Ovary (tissue), 9 donors: Measurements from ENCODE around the gene MCTP1. TPM values are rescaled to one million over a fixed set of nuclear protein-coding genes. Genes with fewer than 3 reads are reported as not detected.
"Not testable (repeated sequence)": the region's sequence is repeated elsewhere in the genome, so short reads cannot be mapped to it uniquely, and the experiment has no call there.

Experiments
- DNase-seq, 5 donors: peaks; one replicate each; pipeline ENCODE4 v3.0.0-alpha.2; 2019 to 2020
- H3K27ac ChIP-seq, 2 donors: fragments of 200-600 bp; one replicate each; pipeline versions ENCODE4 v1.5.1 to v1.8.0; 2019 to 2022
- H3K27me3 ChIP-seq: fragments of 200-600 bp; one replicate; pipeline ENCODE4 v1.8.0; 2022
- H3K36me3 ChIP-seq: fragments of 200-600 bp; sonication (generic); one replicate; pipeline ENCODE4 v1.5.1; 2019
- H3K4me1 ChIP-seq: one replicate; pipeline ENCODE4 v1.8.1; 2013; ENCODE audit warnings: mild to moderate bottlenecking, moderate library complexity; ENCODE audit not compliant: insufficient read depth
- H3K4me3 ChIP-seq: fragments of 200-600 bp; sonication (generic); one replicate; pipeline ENCODE4 v1.5.1; 2017
- H3K9me3 ChIP-seq, 2 donors: fragments of 200-600 bp in 1 of 2; sonication (generic) in 1 of 2; one replicate each; pipeline versions ENCODE4 v1.5.1 to v1.8.1; 2013 to 2019; ENCODE audit warnings: mild to moderate bottlenecking in 1 of 2, moderate library complexity in 1 of 2
- CTCF ChIP-seq, 3 donors: fragments of 450-650 bp in 2 of 3; fragments of 200-600 bp in 1 of 3; IDR thresholded peaks; one replicate each; pipeline versions ENCODE4 v1.5.1 to v1.8.0; 2016 to 2022; ENCODE audit warnings: antibody characterized with exemption in 3 of 3, mild to moderate bottlenecking in 1 of 3
- EP300 ChIP-seq: sonication (generic); formaldehyde crosslinking; IDR thresholded peaks from one replicate; pipeline ENCODE4 v1.6.1; 2017; ENCODE audit warnings: antibody characterized with exemption
- POLR2A ChIP-seq: fragments of 450-650 bp; IDR thresholded peaks from one replicate; pipeline ENCODE4 v1.6.1; 2017; ENCODE audit warnings: antibody characterized with exemption, mild to moderate bottlenecking, moderate library complexity
- WGBS, 3 donors: extraction: QIAGEN DNeasy Blood & Tissue Kit in 1 of 3; methylation state at CpG; one replicate each; pipeline versions ENCODE4 v1.1.5 to v1.1.7; 2013 to 2017; 5-methylcytosine and 5-hydroxymethylcytosine counted together
- intact Hi-C, 4 donors: fragments of 100-400 bp; cut with DNase I; formaldehyde crosslinking; loops; one replicate each; pipeline versions ENCODE4 v1.11.0 to v1.15.1; 2022 to 2023
- polyA plus RNA-seq, 2 donors: library from polyadenylated mRNA; stranded (reverse); fragments of 200-250 nt in 1 of 2; fragments of 350-450 nt in 1 of 2; fragmentation: Illumina TruSeq in 1 of 2; extraction: RNeasy Lipid Tissue Mini Kit (QIAGEN cat#74804) in 1 of 2; gene quantifications; one replicate each; pipeline ENCODE4 v1.2.3, GENCODE V29; 2013 to 2014
- total RNA-seq, 7 donors: library from RNA; depleted of rRNA in 2 of 7; stranded (reverse); fragments of >200 nt in 2 of 7; fragmentation: NEBNext Ultra II Directional in 3 of 7; extraction: Animal tissue kit (Norgen Biotek cat#: 25700) in 3 of 7; gene quantifications; one replicate each; pipeline versions ENCODE4 v1.1.0 to v1.2.4, GENCODE V29; 2016 to 2023
- donor health status: DM: no; HTN: no; CAD: no; lungs with moderate emphysema.
- donor health status: DM: no; HTN: no; CAD: no.
- donor health status: Bipolar disorder and iron deficiency.
- donor health status: DM: yes; HTN: yes; CAD: no.
- donor health status: DM: no; HTN: no; CAD: no.
- donor health status: DM: yes; HTN: yes; CAD: no.

Gene MCTP1
- total and polyA plus RNA-seq, 9 donors: 1.7 to 11.4 (median 5.0) TPM

- intact Hi-C loops: no loop called here
- 65 to 71% (median 68%) methylated on average over 6 of the region's 6 CpGs for WGBS, 3 donors
- H3K4me3 ChIP-seq: no peak overlapping the region
- no peaks in the 10 kb centered on the region for H3K4me1 ChIP-seq
- H3K27me3 ChIP-seq: no peaks in the 10 kb centered on the region
- H3K9me3 ChIP-seq: no peaks in the 10 kb centered on the region
- H3K27ac ChIP-seq: no peak overlapping the region
- DNase-seq: no peak
- no peak for TF ChIP-seq EP300
- TF ChIP-seq CTCF (IDR thresholded peaks at IDR 0.05): no peak
- no peak for TF ChIP-seq POLR2A
- H3K36me3 ChIP-seq: no peaks in the 10 kb centered on the region
Measured at GRCh38 chr5:94967525-94967924, 317.4 kb downstream of the MCTP1 start.

GRCh38 chr5:94959279-94959678 lies 325.6 kb downstream of the MCTP1 start:
- DNase-seq, H3K27ac ChIP-seq, H3K4me1 ChIP-seq, H3K4me3 ChIP-seq, H3K27me3 ChIP-seq, H3K9me3 ChIP-seq, intact Hi-C loops, H3K36me3 ChIP-seq: not testable (repeated sequence)
- WGBS, 3 donors: 72 to 79% (median 73%) methylated on average over 2 of the region's 2 CpGs

- Histone ChIP-seq H3K27me3 (no peaks in the 10 kb centered on the region), H3K4me3 (no peak overlapping the region), H3K27ac (no peak overlapping the region), H3K36me3 (no peaks in the 10 kb centered on the region), H3K9me3 (no peaks in the 10 kb centered on the region), H3K4me1 (no peaks in the 10 kb centered on the region)
- TF ChIP-seq CTCF (IDR thresholded peaks at IDR 0.05) (no peak), POLR2A (no peak), EP300 (no peak)
- DNase-seq: no peak
- WGBS, 3 donors: 73 to 78% (median 78%) methylated on average over 2 of the region's 2 CpGs
- intact Hi-C loops: no loop called here
Measured at GRCh38 chr5:94945656-94946055, 339.2 kb downstream of the MCTP1 start.

GRCh38 chr5:94944160-94944559 lies 340.7 kb downstream of the MCTP1 start:
- intact Hi-C loops: no loop called here
- no peaks in the 10 kb centered on the region for H3K9me3 ChIP-seq

More at GRCh38 chr5:94944160-94944559, 340.7 kb downstream of the MCTP1 start:
- TF ChIP-seq EP300: no peak
- no peak for TF ChIP-seq CTCF (IDR thresholded peaks at IDR 0.05)
- TF ChIP-seq POLR2A: no peak
- no peak overlapping the region for H3K4me3 ChIP-seq
- no peak overlapping the region for H3K27ac ChIP-seq
- DNase-seq: no peak
- no peaks in the 10 kb centered on the region for H3K27me3 ChIP-seq
- no peaks in the 10 kb centered on the region for H3K4me1 ChIP-seq
- H3K36me3 ChIP-seq: no peaks in the 10 kb centered on the region
